NCI-H69 (cell line): ENCODE results near the gene NME7.
A peak's percentile ranks its signal among the peaks of the same experiment; 100 is the strongest.

Source experiments
- DNase-seq: peaks from one replicate; lab custom pipeline; 2025; lab: John Stamatoyannopoulos, UW

Gene NME7

GRCh38 chr1:169106095-169106920, 261.3 kb downstream of the NME7 start, which contains the start of gene ATP1B1:
Gene ATP1B1, plus strand, starts transcription at chr1:169106690. Its CDS starts 140 bp downstream, at chr1:169106830.
- DNase-seq: peak; percentile 98

GRCh38 chr1:169105434-169106094, 262.0 kb downstream of the NME7 start:
- peak; percentile 92 for DNase-seq

- no peak for DNase-seq
Observed at GRCh38 chr1:169105087-169105433, 262.5 kb downstream of the NME7 start.

GRCh38 chr1:169103480-169103893, 264.1 kb downstream of the NME7 start:
- DNase-seq: peak; percentile 66

GRCh38 chr1:169103002-169103401, 264.6 kb downstream of the NME7 start:
- DNase-seq: no peak

- DNase-seq: peak; percentile 91
Observed at GRCh38 chr1:169102567-169102966, 265.0 kb downstream of the NME7 start.

GRCh38 chr1:169100651-169101088, 266.9 kb downstream of the NME7 start:
- no peak for DNase-seq

GRCh38 chr1:169100208-169100607, 267.4 kb downstream of the NME7 start:
- DNase-seq: no peak

- no peak for DNase-seq
Observed at GRCh38 chr1:169099561-169099960, 268.0 kb downstream of the NME7 start.

GRCh38 chr1:169098380-169098779, 269.2 kb downstream of the NME7 start:
- DNase-seq: no peak

- DNase-seq: peak; percentile 63
Observed at GRCh38 chr1:169094897-169095569, 272.6 kb downstream of the NME7 start.

GRCh38 chr1:169092399-169092798, 275.2 kb downstream of the NME7 start:
- DNase-seq: no peak

GRCh38 chr1:169091480-169091941, 276.1 kb downstream of the NME7 start:
- no peak for DNase-seq

- DNase-seq: no peak
Observed at GRCh38 chr1:169090900-169091311, 276.7 kb downstream of the NME7 start.

- DNase-seq: peak; percentile 34
Observed at GRCh38 chr1:169090308-169090899, 277.2 kb downstream of the NME7 start.

GRCh38 chr1:169089776-169090175, 277.8 kb downstream of the NME7 start:
- peak; percentile 16 for DNase-seq

- no peak for DNase-seq
Observed at GRCh38 chr1:169087876-169088275, 279.7 kb downstream of the NME7 start.

- DNase-seq: peak; percentile 93
Observed at GRCh38 chr1:169086603-169087455, 280.8 kb downstream of the NME7 start.

GRCh38 chr1:169085911-169086310, 281.7 kb downstream of the NME7 start:
- no peak for DNase-seq
